H1 (cell line): Measurements from ENCODE around the gene DAB2IP. TPM values are rescaled to one million over a fixed set of nuclear protein-coding genes. Genes with fewer than 3 reads are reported as not detected.

Experiments used
- CTCF ChIA-PET: fragments of 300-600 bp; sonication (Branson Sonifier 250); formaldehyde crosslinking; loops from one replicate; lab custom pipeline; 2021; ENCODE audit not compliant: partially characterized antibody; lab: Charles Lee
- POLR2A ChIA-PET: fragments of 300-600 bp; sonication (Branson Sonifier 250); formaldehyde crosslinking; loops from one replicate; lab custom pipeline; 2021; ENCODE audit warnings: inconsistent platforms; ENCODE audit not compliant: partially characterized antibody; lab: Charles Lee
- DNase-seq, 2 experiments: peaks; one replicate each; pipeline versions ENCODE4 v3.0.0 to v3.0.0-alpha.2; 2010 to 2022; ENCODE audit warnings: low spot score in 2 of 2, low read depth in 1 of 2, mixed read lengths in 1 of 2
- FAIRE-seq: peaks from 2 replicates; lab custom pipeline; 2011; peaks lifted over from hg19 to GRCh38; lab: Jason Lieb, UNC
- H2AFZ ChIP-seq: 2 replicates; pipeline ENCODE4 v1.8.1; 2012; ENCODE audit warnings: low read length, inconsistent platforms
- H2AK5ac ChIP-seq: 2 replicates; pipeline ENCODE4 v1.6.1; 2013; ENCODE audit warnings: low read depth, low read length
- H2BK120ac ChIP-seq: replicated peaks from 2 replicates; pipeline ENCODE3; 2013; ENCODE audit warnings: low read depth, low read length, inconsistent platforms
- H2BK12ac ChIP-seq: 2 replicates; pipeline ENCODE4 v1.6.1; 2013; ENCODE audit warnings: low read depth, low read length
- H2BK15ac ChIP-seq: 2 replicates; pipeline ENCODE4 v1.6.1; 2013; ENCODE audit warnings: low read length
- H2BK20ac ChIP-seq: 2 replicates; pipeline ENCODE4 v1.6.1; 2013; ENCODE audit warnings: low read length
- H2BK5ac ChIP-seq: 2 replicates; pipeline ENCODE4 v1.6.1; 2013; ENCODE audit warnings: low read depth, low read length
- H3K14ac ChIP-seq: 2 replicates; pipeline ENCODE4 v1.6.1; 2013; ENCODE audit warnings: inconsistent platforms; ENCODE audit not compliant: insufficient read length
- H3K18ac ChIP-seq: 2 replicates; pipeline ENCODE4 v1.6.1; 2013; ENCODE audit warnings: low read length; ENCODE audit errors: extremely low read depth
- H3K23ac ChIP-seq: 2 replicates; pipeline ENCODE4 v1.6.1; 2013; ENCODE audit warnings: inconsistent platforms; ENCODE audit not compliant: insufficient read length
- H3K23me2 ChIP-seq: 2 replicates; pipeline ENCODE4 v1.6.1; 2013; ENCODE audit warnings: low read depth, low read length
- H3K27ac ChIP-seq: 2 replicates; pipeline ENCODE4 v1.6.1; 2011; ENCODE audit warnings: low read depth, low read length, inconsistent platforms
- H3K27me3 ChIP-seq, 4 experiments: replicated peaks in 1 of 4; 1 replicate in 1 of 4; 2 replicates in 3 of 4; pipeline versions ENCODE4 v1.6.1 to v1.8.1; 2011 to 2013; ENCODE audit warnings: low read length in 3 of 4, mild to moderate bottlenecking in 3 of 4, inconsistent platforms in 2 of 4, mixed read lengths in 2 of 4, moderate library complexity in 1 of 4; ENCODE audit not compliant: control insufficient read depth in 3 of 4, insufficient read depth in 3 of 4; ENCODE audit errors: extremely low read depth in 1 of 4
- H3K36me3 ChIP-seq, 4 experiments: 2 replicates each; pipeline versions ENCODE4 v1.6.1 to v1.8.1; 2011 to 2013; ENCODE audit warnings: mild to moderate bottlenecking in 4 of 4, low read length in 3 of 4, moderate library complexity in 2 of 4, control low read depth in 1 of 4, inconsistent platforms in 1 of 4; ENCODE audit not compliant: insufficient read depth in 4 of 4, control insufficient read depth in 2 of 4
- H3K4ac ChIP-seq: replicated peaks from 2 replicates; pipeline ENCODE3; 2013; ENCODE audit warnings: low read length, low read depth, mixed read lengths, inconsistent platforms; ENCODE audit not compliant: insufficient read length
- H3K4me1 ChIP-seq, 4 experiments: replicated peaks in 1 of 4; 1 replicate in 1 of 4; 2 replicates in 3 of 4; pipeline versions ENCODE4 v1.6.1 to v1.8.1; 2011 to 2013; ENCODE audit warnings: low read length in 3 of 4, inconsistent platforms in 2 of 4, mixed read lengths in 1 of 4; ENCODE audit not compliant: insufficient read depth in 4 of 4, control insufficient read depth in 3 of 4
- H3K4me2 ChIP-seq, 2 experiments: 2 replicates each; pipeline versions ENCODE4 v1.6.1 to v1.8.1; 2011 to 2013; ENCODE audit warnings: low read depth in 2 of 2, low read length in 2 of 2, control low read depth in 1 of 2, inconsistent platforms in 1 of 2, mild to moderate bottlenecking in 1 of 2; ENCODE audit not compliant: insufficient read depth in 1 of 2
- H3K4me3 ChIP-seq, 4 experiments: fragments of 200-600, 300-600 bp in 1 of 4; sonication (generic), shearing (Covaris generic), sonication (Bioruptor Twin) in 1 of 4; 2 replicates each; pipeline versions ENCODE4 v1.5.1 to v1.8.1; 2011 to 2016; ENCODE audit warnings: low read length in 4 of 4, low read depth in 3 of 4, control low read depth in 2 of 4, inconsistent platforms in 2 of 4, mild to moderate bottlenecking in 2 of 4, mixed read lengths in 1 of 4, moderate library complexity in 1 of 4; ENCODE audit not compliant: insufficient read depth in 2 of 4; ENCODE audit errors: extremely low read depth in 1 of 4
- H3K56ac ChIP-seq: replicated peaks from 2 replicates; pipeline ENCODE3; 2013; ENCODE audit warnings: low read depth, mild to moderate bottlenecking, mixed read lengths, low read length, inconsistent platforms; ENCODE audit not compliant: insufficient read length
- H3K79me1 ChIP-seq: 2 replicates; pipeline ENCODE4 v1.6.1; 2013; ENCODE audit warnings: low read depth, low read length, control low read depth
- H3K79me2 ChIP-seq, 2 experiments: 2 replicates each; pipeline versions ENCODE4 v1.6.1 to v1.8.1; 2012 to 2013; ENCODE audit warnings: low read length in 2 of 2, mild to moderate bottlenecking in 2 of 2, inconsistent platforms in 1 of 2; ENCODE audit not compliant: insufficient read depth in 2 of 2, control insufficient read depth in 1 of 2
- H3K9ac ChIP-seq, 4 experiments: replicated peaks in 1 of 4; 1 replicate in 1 of 4; 2 replicates in 3 of 4; pipeline versions ENCODE4 v1.6.1 to v1.8.1; 2011 to 2013; ENCODE audit warnings: low read depth in 3 of 4, low read length in 3 of 4, control low read depth in 2 of 4, mild to moderate bottlenecking in 2 of 4, moderate library complexity in 2 of 4, inconsistent platforms in 1 of 4; ENCODE audit errors: extremely low read depth in 1 of 4
- H3K9me3 ChIP-seq, 2 experiments: 2 replicates each; pipeline versions ENCODE4 v1.6.1 to v1.8.1; 2012 to 2013; ENCODE audit warnings: mild to moderate bottlenecking in 2 of 2, moderate library complexity in 2 of 2, control low read depth in 1 of 2, inconsistent platforms in 1 of 2, low read depth in 1 of 2, low read length in 1 of 2, mixed read lengths in 1 of 2; ENCODE audit not compliant: insufficient read depth in 2 of 2
- H4K20me1 ChIP-seq, 2 experiments: replicated peaks in 1 of 2; 2 replicates each; pipeline versions ENCODE3 to v1.8.1; 2011 to 2013; ENCODE audit warnings: inconsistent platforms in 2 of 2, low read length in 2 of 2, mild to moderate bottlenecking in 1 of 2; ENCODE audit not compliant: insufficient read depth in 2 of 2, control insufficient read depth in 1 of 2
- H4K5ac ChIP-seq: 2 replicates; pipeline ENCODE4 v1.6.1; 2013; ENCODE audit warnings: low read length, low read depth, mixed read lengths, inconsistent platforms; ENCODE audit not compliant: insufficient read length
- H4K8ac ChIP-seq: 2 replicates; pipeline ENCODE4 v1.8.0; 2013; ENCODE audit warnings: mild to moderate bottlenecking, moderate library complexity, low read length, inconsistent platforms; ENCODE audit not compliant: insufficient read depth; ENCODE audit errors: extremely low read depth
- H4K91ac ChIP-seq: replicated peaks from 2 replicates; pipeline ENCODE3; 2013; ENCODE audit warnings: low read length, mixed read lengths, inconsistent platforms; ENCODE audit not compliant: insufficient read length
- BCL11A ChIP-seq, 2 experiments: IDR thresholded peaks; one replicate each; pipeline ENCODE4 v1.6.1; 2011; ENCODE audit warnings: low read depth in 2 of 2, low read length in 2 of 2, mild to moderate bottlenecking in 2 of 2
- CBX8 ChIP-seq: fragments of 300-800, 300-1000 bp; sonication (generic); IDR thresholded peaks from 2 replicates; pipeline ENCODE4 v1.7.1; 2016; ENCODE audit warnings: low read depth, low read length, borderline replicate concordance
- CEBPB ChIP-seq: IDR thresholded peaks from 2 replicates; pipeline ENCODE4 v1.6.1; 2012; ENCODE audit warnings: low read depth, low read length
- CHD1 ChIP-seq: IDR thresholded peaks from 2 replicates; pipeline ENCODE4 v1.6.1; 2012; ENCODE audit warnings: low read depth, low read length, improper control_type of control experiment
- FOSL1 ChIP-seq: IDR thresholded peaks from 2 replicates; pipeline ENCODE4 v1.6.1; 2011; ENCODE audit warnings: mild to moderate bottlenecking, low read depth, low read length, moderate library complexity; ENCODE audit not compliant: insufficient read depth
- HDAC6 ChIP-seq: IDR thresholded peaks from one replicate; pipeline ENCODE4 v1.7.1; 2012; ENCODE audit warnings: low read depth, mild to moderate bottlenecking, inconsistent platforms, low read length, moderate library complexity
- RBBP5 ChIP-seq: IDR thresholded peaks from 2 replicates; pipeline ENCODE4 v1.7.1; 2012; ENCODE audit warnings: low read depth, mild to moderate bottlenecking, inconsistent platforms, low read length, moderate library complexity, borderline replicate concordance
- RXRA ChIP-seq: IDR thresholded peaks from 2 replicates; pipeline ENCODE4 v1.6.1; 2011; ENCODE audit warnings: low read depth, mild to moderate bottlenecking, low read length, moderate library complexity; ENCODE audit not compliant: insufficient read depth
- SIN3A ChIP-seq, 2 experiments: IDR thresholded peaks in 1 of 2; conservative IDR thresholded peaks in 1 of 2; 2 replicates each; pipeline ENCODE4 v1.6.1; 2011 to 2012; ENCODE audit warnings: low read length in 2 of 2, improper control_type of control experiment in 1 of 2, low read depth in 1 of 2, mild to moderate bottlenecking in 1 of 2
- SIRT6 ChIP-seq: IDR thresholded peaks from one replicate; pipeline ENCODE4 v1.7.1; 2012; ENCODE audit warnings: low read length, inconsistent platforms
- SP1 ChIP-seq: IDR thresholded peaks from 2 replicates; pipeline ENCODE4 v1.6.1; 2011; ENCODE audit warnings: low read depth, low read length
- SUZ12 ChIP-seq: fragments of 200-600 bp; sonication (generic); IDR thresholded peaks from 2 replicates; pipeline ENCODE4 v1.6.1; 2012; ENCODE audit warnings: mild to moderate bottlenecking, inconsistent platforms, low read length, moderate library complexity, mixed read lengths
- TEAD4 ChIP-seq: IDR thresholded peaks from 2 replicates; pipeline ENCODE4 v1.6.1; 2012; ENCODE audit warnings: low read depth, low read length, inconsistent platforms, mixed read lengths
- WGBS, 2 experiments: shearing (Covaris generic) in 1 of 2; methylation state at CpG; one replicate each; pipeline versions ENCODE4 v1.1.6 to v1.1.7; 2013 to 2015; ENCODE audit warnings: low lambda C conversion rate in 2 of 2, mixed read lengths in 2 of 2, inconsistent platforms in 1 of 2, low coverage in 1 of 2, missing lambda C conversion rate in 1 of 2; ENCODE audit not compliant: insufficient replicate concordance in 2 of 2, insufficient coverage in 1 of 2, insufficient read length in 1 of 2; ENCODE audit errors: extremely low coverage in 1 of 2, missing lambda C conversion rate in 1 of 2; 5-methylcytosine and 5-hydroxymethylcytosine counted together
- polyA plus RNA-seq, 7 experiments: library from polyadenylated mRNA; depleted of rRNA in 3 of 7; stranded (reverse) in 5 of 7; unstranded in 2 of 7; fragments of >200 nt in 5 of 7; fragments of 200-250 nt in 2 of 7; gene quantifications; 1 replicate in 5 of 7; 2 replicates in 1 of 7; 4 replicates in 1 of 7; pipeline versions ENCODE4 v1.2.1 to v1.2.3, GENCODE V29; 2011 to 2013; ENCODE audit warnings: missing spikeins in 2 of 7, mixed read lengths in 2 of 7
- total RNA-seq: library from RNA; stranded (reverse); fragmentation: NEBNext Ultra II Directional; extraction: Animal tissue kit (Norgen Biotek cat#: 25700); gene quantifications from 2 replicates; pipeline ENCODE4 v1.2.1, GENCODE V29; 2021

DAB2IP gene
- total and polyA plus RNA-seq, 2 of the 8 experiments (the other 6 are each of a cell fraction or from before 2014, with no cell fraction given) = 19.7 to 39.5 TPM

DNA sequence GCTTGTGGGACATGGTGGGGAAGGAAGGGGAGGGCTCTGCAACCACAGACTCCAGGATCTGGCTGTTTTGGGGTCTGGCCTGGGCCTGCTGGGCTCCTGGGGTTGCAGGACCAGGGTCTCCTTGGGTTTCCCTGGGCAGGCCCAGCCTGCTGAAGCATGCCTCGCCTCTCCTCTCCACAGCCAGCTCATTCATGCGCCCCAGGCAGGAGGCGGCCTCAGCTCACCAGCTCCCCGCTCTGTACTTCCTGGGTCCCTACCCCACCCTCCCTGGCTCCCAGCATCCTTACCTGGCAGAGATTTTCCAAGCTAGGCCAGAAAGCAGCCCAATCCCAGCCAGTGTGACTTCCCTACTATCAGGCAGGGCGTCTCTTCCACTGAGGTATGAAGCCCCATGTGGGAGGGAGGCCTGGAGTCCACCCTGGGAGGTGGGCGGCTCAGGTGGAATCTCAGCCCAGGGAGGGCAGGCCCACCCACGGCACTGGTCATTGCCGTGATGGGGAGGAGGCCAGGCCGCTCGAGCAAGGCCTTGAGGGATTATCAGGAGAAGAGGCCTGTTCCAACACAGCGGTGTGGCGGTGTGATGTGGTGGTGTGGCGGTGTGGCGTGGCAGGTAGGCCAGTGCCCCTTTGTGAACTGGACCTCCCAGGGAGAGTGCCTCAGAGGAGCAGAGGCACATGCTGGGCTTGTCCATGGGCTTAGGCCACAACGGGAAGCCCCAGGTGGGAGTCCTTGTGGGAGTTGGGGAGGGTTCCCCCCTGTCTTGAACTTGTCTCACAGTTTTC is 103.4 kb downstream of the DAB2IP start:
- Histone ChIP-seq H4K5ac (no peak overlapping the region), H2BK12ac (no peak overlapping the region), H3K4ac (no peak overlapping the region), H4K91ac (no peak overlapping the region), H2AFZ (no peak overlapping the region), H2BK5ac (no peak overlapping the region), H3K36me3 (peaks cover 0 to 4% (median under 1%) of the 10 kb centered on the region in 4 experiments; a peak in 3 of 8 replicates), H4K20me1 (peaks cover 22 to 33% of the 10 kb centered on the region in 2 experiments), H3K9me3 (no peaks in the 10 kb centered on the region), H3K18ac (no peak overlapping the region), H3K79me2 (peaks cover 0 to 26% of the 10 kb centered on the region in 2 experiments; a peak in 1 of 4 replicates), H2BK20ac (no peak overlapping the region), H3K79me1 (peaks cover 33% of the 10 kb centered on the region), H3K23me2 (no peaks in the 10 kb centered on the region), H3K56ac (no peak overlapping the region), H3K27ac (no peak overlapping the region), H3K4me3 (no peak overlapping the region), H3K27me3 (no peaks in the 10 kb centered on the region), H3K4me1 (no peaks in the 10 kb centered on the region; a peak in 2 of 7 replicates), H3K4me2 (no peak overlapping the region), H3K23ac (no peak overlapping the region), H3K14ac (no peak overlapping the region), H4K8ac (peak overlapping the region; percentile 59), H2BK15ac (no peak overlapping the region), H2AK5ac (no peak overlapping the region), H2BK120ac (no peak overlapping the region), H3K9ac (no peak overlapping the region)
- POLR2A ChIA-PET = interaction anchor here (1.2 kb wide), 1 partner anchor 30 kb away, joined by 3 read pairs; no protein-coding TSS in a partner anchor
- WGBS, 2 experiments = 96% methylated on average over 13 of the region's 15 CpGs; no CpG with 5 or more reads in 1 of the 2 experiments
- FAIRE-seq (no peak), DNase-seq (no peak)
- CTCF ChIA-PET = interaction anchor here (0.8 to 2.9 kb wide), 12 partner anchors 9 to 235 kb away, joined by 3 to 12 read pairs (median 4); no protein-coding TSS in a partner anchor
- TF ChIP-seq CEBPB = no peak
- TF ChIP-seq SUZ12 = no peak
- no peak for TF ChIP-seq HDAC6
- TF ChIP-seq CHD1 = no peak
- no peak for TF ChIP-seq SIRT6
- no peak for TF ChIP-seq BCL11A (IDR thresholded peaks at IDR 0.05; ENCODE audit: low read depth in 2 of 2, low read length in 2 of 2)
- TF ChIP-seq SIN3A (conservative IDR thresholded peaks at IDR 0.05 in 1 of 2, IDR thresholded peaks at IDR 0.05 in 1 of 2; ENCODE audit: low read depth in 1 of 2, low read length in 2 of 2) = no peak
- no peak for TF ChIP-seq SP1
- TF ChIP-seq FOSL1 = no peak
- TF ChIP-seq TEAD4 = no peak
- TF ChIP-seq RXRA = no peak
- TF ChIP-seq RBBP5 = no peak
- TF ChIP-seq CBX8 = no peak
